H1 (cell line): ENCODE results near the gene TRPC1. TPM values are rescaled to one million over a fixed set of nuclear protein-coding genes. Genes with fewer than 3 reads are reported as not detected.

Experiments
- CTCF ChIA-PET: fragments of 300-600 bp; sonication (Branson Sonifier 250); formaldehyde crosslinking; loops from one replicate; lab custom pipeline; 2021; ENCODE audit not compliant: partially characterized antibody; lab: Charles Lee
- POLR2A ChIA-PET: fragments of 300-600 bp; sonication (Branson Sonifier 250); formaldehyde crosslinking; loops from one replicate; lab custom pipeline; 2021; ENCODE audit warnings: inconsistent platforms; ENCODE audit not compliant: partially characterized antibody; lab: Charles Lee
- DNase-seq, 2 experiments: peaks; one replicate each; pipeline versions ENCODE4 v3.0.0 to v3.0.0-alpha.2; 2010 to 2022; ENCODE audit warnings: low spot score in 2 of 2, low read depth in 1 of 2, mixed read lengths in 1 of 2
- FAIRE-seq: peaks from 2 replicates; lab custom pipeline; 2011; peaks lifted over from hg19 to GRCh38; lab: Jason Lieb, UNC
- H2AFZ ChIP-seq: 2 replicates; pipeline ENCODE4 v1.8.1; 2012; ENCODE audit warnings: low read length, inconsistent platforms
- H2AK5ac ChIP-seq: 2 replicates; pipeline ENCODE4 v1.6.1; 2013; ENCODE audit warnings: low read depth, low read length
- H2BK120ac ChIP-seq: replicated peaks from 2 replicates; pipeline ENCODE3; 2013; ENCODE audit warnings: low read depth, low read length, inconsistent platforms
- H2BK12ac ChIP-seq: 2 replicates; pipeline ENCODE4 v1.6.1; 2013; ENCODE audit warnings: low read depth, low read length
- H2BK15ac ChIP-seq: 2 replicates; pipeline ENCODE4 v1.6.1; 2013; ENCODE audit warnings: low read length
- H2BK20ac ChIP-seq: 2 replicates; pipeline ENCODE4 v1.6.1; 2013; ENCODE audit warnings: low read length
- H2BK5ac ChIP-seq: 2 replicates; pipeline ENCODE4 v1.6.1; 2013; ENCODE audit warnings: low read depth, low read length
- H3K14ac ChIP-seq: 2 replicates; pipeline ENCODE4 v1.6.1; 2013; ENCODE audit warnings: inconsistent platforms; ENCODE audit not compliant: insufficient read length
- H3K18ac ChIP-seq: 2 replicates; pipeline ENCODE4 v1.6.1; 2013; ENCODE audit warnings: low read length; ENCODE audit errors: extremely low read depth
- H3K23ac ChIP-seq: 2 replicates; pipeline ENCODE4 v1.6.1; 2013; ENCODE audit warnings: inconsistent platforms; ENCODE audit not compliant: insufficient read length
- H3K23me2 ChIP-seq: 2 replicates; pipeline ENCODE4 v1.6.1; 2013; ENCODE audit warnings: low read depth, low read length
- H3K27ac ChIP-seq: 2 replicates; pipeline ENCODE4 v1.6.1; 2011; ENCODE audit warnings: low read depth, low read length, inconsistent platforms
- H3K27me3 ChIP-seq, 4 experiments: replicated peaks in 1 of 4; 1 replicate in 1 of 4; 2 replicates in 3 of 4; pipeline versions ENCODE4 v1.6.1 to v1.8.1; 2011 to 2013; ENCODE audit warnings: low read length in 3 of 4, mild to moderate bottlenecking in 3 of 4, inconsistent platforms in 2 of 4, mixed read lengths in 2 of 4, moderate library complexity in 1 of 4; ENCODE audit not compliant: control insufficient read depth in 3 of 4, insufficient read depth in 3 of 4; ENCODE audit errors: extremely low read depth in 1 of 4
- H3K36me3 ChIP-seq, 4 experiments: 2 replicates each; pipeline versions ENCODE4 v1.6.1 to v1.8.1; 2011 to 2013; ENCODE audit warnings: mild to moderate bottlenecking in 4 of 4, low read length in 3 of 4, moderate library complexity in 2 of 4, control low read depth in 1 of 4, inconsistent platforms in 1 of 4; ENCODE audit not compliant: insufficient read depth in 4 of 4, control insufficient read depth in 2 of 4
- H3K4ac ChIP-seq: replicated peaks from 2 replicates; pipeline ENCODE3; 2013; ENCODE audit warnings: low read length, low read depth, mixed read lengths, inconsistent platforms; ENCODE audit not compliant: insufficient read length
- H3K4me1 ChIP-seq, 4 experiments: replicated peaks in 1 of 4; 1 replicate in 1 of 4; 2 replicates in 3 of 4; pipeline versions ENCODE4 v1.6.1 to v1.8.1; 2011 to 2013; ENCODE audit warnings: low read length in 3 of 4, inconsistent platforms in 2 of 4, mixed read lengths in 1 of 4; ENCODE audit not compliant: insufficient read depth in 4 of 4, control insufficient read depth in 3 of 4
- H3K4me2 ChIP-seq, 2 experiments: 2 replicates each; pipeline versions ENCODE4 v1.6.1 to v1.8.1; 2011 to 2013; ENCODE audit warnings: low read depth in 2 of 2, low read length in 2 of 2, control low read depth in 1 of 2, inconsistent platforms in 1 of 2, mild to moderate bottlenecking in 1 of 2; ENCODE audit not compliant: insufficient read depth in 1 of 2
- H3K4me3 ChIP-seq, 4 experiments: fragments of 200-600, 300-600 bp in 1 of 4; sonication (generic), shearing (Covaris generic), sonication (Bioruptor Twin) in 1 of 4; 2 replicates each; pipeline versions ENCODE4 v1.5.1 to v1.8.1; 2011 to 2016; ENCODE audit warnings: low read length in 4 of 4, low read depth in 3 of 4, control low read depth in 2 of 4, inconsistent platforms in 2 of 4, mild to moderate bottlenecking in 2 of 4, mixed read lengths in 1 of 4, moderate library complexity in 1 of 4; ENCODE audit not compliant: insufficient read depth in 2 of 4; ENCODE audit errors: extremely low read depth in 1 of 4
- H3K56ac ChIP-seq: replicated peaks from 2 replicates; pipeline ENCODE3; 2013; ENCODE audit warnings: low read depth, mild to moderate bottlenecking, mixed read lengths, low read length, inconsistent platforms; ENCODE audit not compliant: insufficient read length
- H3K79me1 ChIP-seq: 2 replicates; pipeline ENCODE4 v1.6.1; 2013; ENCODE audit warnings: low read depth, low read length, control low read depth
- H3K79me2 ChIP-seq, 2 experiments: 2 replicates each; pipeline versions ENCODE4 v1.6.1 to v1.8.1; 2012 to 2013; ENCODE audit warnings: low read length in 2 of 2, mild to moderate bottlenecking in 2 of 2, inconsistent platforms in 1 of 2; ENCODE audit not compliant: insufficient read depth in 2 of 2, control insufficient read depth in 1 of 2
- H3K9ac ChIP-seq, 4 experiments: replicated peaks in 1 of 4; 1 replicate in 1 of 4; 2 replicates in 3 of 4; pipeline versions ENCODE4 v1.6.1 to v1.8.1; 2011 to 2013; ENCODE audit warnings: low read depth in 3 of 4, low read length in 3 of 4, control low read depth in 2 of 4, mild to moderate bottlenecking in 2 of 4, moderate library complexity in 2 of 4, inconsistent platforms in 1 of 4; ENCODE audit errors: extremely low read depth in 1 of 4
- H3K9me3 ChIP-seq, 2 experiments: 2 replicates each; pipeline versions ENCODE4 v1.6.1 to v1.8.1; 2012 to 2013; ENCODE audit warnings: mild to moderate bottlenecking in 2 of 2, moderate library complexity in 2 of 2, control low read depth in 1 of 2, inconsistent platforms in 1 of 2, low read depth in 1 of 2, low read length in 1 of 2, mixed read lengths in 1 of 2; ENCODE audit not compliant: insufficient read depth in 2 of 2
- H4K20me1 ChIP-seq, 2 experiments: replicated peaks in 1 of 2; 2 replicates each; pipeline versions ENCODE3 to v1.8.1; 2011 to 2013; ENCODE audit warnings: inconsistent platforms in 2 of 2, low read length in 2 of 2, mild to moderate bottlenecking in 1 of 2; ENCODE audit not compliant: insufficient read depth in 2 of 2, control insufficient read depth in 1 of 2
- H4K5ac ChIP-seq: 2 replicates; pipeline ENCODE4 v1.6.1; 2013; ENCODE audit warnings: low read length, low read depth, mixed read lengths, inconsistent platforms; ENCODE audit not compliant: insufficient read length
- H4K8ac ChIP-seq: 2 replicates; pipeline ENCODE4 v1.8.0; 2013; ENCODE audit warnings: mild to moderate bottlenecking, moderate library complexity, low read length, inconsistent platforms; ENCODE audit not compliant: insufficient read depth; ENCODE audit errors: extremely low read depth
- H4K91ac ChIP-seq: replicated peaks from 2 replicates; pipeline ENCODE3; 2013; ENCODE audit warnings: low read length, mixed read lengths, inconsistent platforms; ENCODE audit not compliant: insufficient read length
- POLR2A ChIP-seq, 2 experiments: IDR thresholded peaks; 1 replicate in 1 of 2; 2 replicates in 1 of 2; pipeline ENCODE4 v1.6.1; 2011; ENCODE audit warnings: low read depth in 2 of 2, low read length in 2 of 2, mild to moderate bottlenecking in 2 of 2; ENCODE audit errors: control extremely low read depth in 1 of 2
- SP1 ChIP-seq: IDR thresholded peaks from 2 replicates; pipeline ENCODE4 v1.6.1; 2011; ENCODE audit warnings: low read depth, low read length
- WGBS, 2 experiments: shearing (Covaris generic) in 1 of 2; methylation state at CpG; one replicate each; pipeline versions ENCODE4 v1.1.6 to v1.1.7; 2013 to 2015; ENCODE audit warnings: low lambda C conversion rate in 2 of 2, mixed read lengths in 2 of 2, inconsistent platforms in 1 of 2, low coverage in 1 of 2, missing lambda C conversion rate in 1 of 2; ENCODE audit not compliant: insufficient replicate concordance in 2 of 2, insufficient coverage in 1 of 2, insufficient read length in 1 of 2; ENCODE audit errors: extremely low coverage in 1 of 2, missing lambda C conversion rate in 1 of 2; 5-methylcytosine and 5-hydroxymethylcytosine counted together
- polyA plus RNA-seq, 7 experiments: library from polyadenylated mRNA; depleted of rRNA in 3 of 7; stranded (reverse) in 5 of 7; unstranded in 2 of 7; fragments of >200 nt in 5 of 7; fragments of 200-250 nt in 2 of 7; gene quantifications; 1 replicate in 5 of 7; 2 replicates in 1 of 7; 4 replicates in 1 of 7; pipeline versions ENCODE4 v1.2.1 to v1.2.3, GENCODE V29; 2011 to 2013; ENCODE audit warnings: missing spikeins in 2 of 7, mixed read lengths in 2 of 7
- total RNA-seq: library from RNA; stranded (reverse); fragmentation: NEBNext Ultra II Directional; extraction: Animal tissue kit (Norgen Biotek cat#: 25700); gene quantifications from 2 replicates; pipeline ENCODE4 v1.2.1, GENCODE V29; 2021

TRPC1 gene
- total and polyA plus RNA-seq, 2 of the 8 experiments (the other 6 are each of a cell fraction or from before 2014, with no cell fraction given): 22.6 to 23.1 TPM

- no peak overlapping the region for H4K8ac ChIP-seq
- no peak overlapping the region for H2BK5ac ChIP-seq
- H3K4me2 ChIP-seq: no peak overlapping the region
- no peak for TF ChIP-seq POLR2A (IDR thresholded peaks at IDR 0.05; ENCODE audit: control extremely low read depth in 1 of 2, low read depth in 2 of 2, low read length in 2 of 2)
- TF ChIP-seq SP1: no peak
- H3K9ac ChIP-seq: no peak overlapping the region
- H3K79me2 ChIP-seq: no peaks in the 10 kb centered on the region
- H3K4me3 ChIP-seq: no peak overlapping the region
- H3K23ac ChIP-seq: no peak overlapping the region
- no peak overlapping the region for H2BK15ac ChIP-seq
- no peak for DNase-seq
- CTCF ChIA-PET: no interaction called here
- H4K91ac ChIP-seq: no peak overlapping the region
- no peak overlapping the region for H2BK12ac ChIP-seq
- whole genome bisulfite sequencing, 2 experiments: 86% methylated on average over 7 of the region's 7 CpGs; no CpG with 5 or more reads in 1 of the 2 experiments
- no peaks in the 10 kb centered on the region for H4K20me1 ChIP-seq
- no peaks in the 10 kb centered on the region for H3K79me1 ChIP-seq
- no peaks in the 10 kb centered on the region for H3K27me3 ChIP-seq
- no peak overlapping the region for H2BK120ac ChIP-seq
- no peaks in the 10 kb centered on the region for H3K9me3 ChIP-seq
- no peak overlapping the region for H2AK5ac ChIP-seq
- H3K18ac ChIP-seq: no peak overlapping the region
- no peak overlapping the region for H3K4ac ChIP-seq
- H3K36me3 ChIP-seq: no peaks in the 10 kb centered on the region; a peak in 1 of 8 replicates
- H3K56ac ChIP-seq: no peak overlapping the region
- H2BK20ac ChIP-seq: no peak overlapping the region
- no peak overlapping the region for H4K5ac ChIP-seq
- FAIRE-seq: no peak
- no peaks in the 10 kb centered on the region for H3K23me2 ChIP-seq
- no peak overlapping the region for H2AFZ ChIP-seq
- H3K14ac ChIP-seq: no peak overlapping the region
- no peak overlapping the region for H3K27ac ChIP-seq
- H3K4me1 ChIP-seq: no peaks in the 10 kb centered on the region
- POLR2A ChIA-PET: no interaction called here
Observed at GRCh38 chr3:142693136-142693853, 30.5 kb upstream of the TRPC1 start.
